Stomach (tissue), 4 donors: ENCODE data around the gene SLC38A6.

Experiments
- EP300 ChIP-seq: sonication (generic); formaldehyde crosslinking; IDR thresholded peaks from one replicate; pipeline ENCODE4 v1.6.1; 2017; ENCODE audit warnings: antibody characterized with exemption
- POLR2A ChIP-seq, 4 donors: fragments of 450-650 bp; IDR thresholded peaks; one replicate each; pipeline ENCODE4 v1.6.1; 2016; ENCODE audit warnings: antibody characterized with exemption in 4 of 4, control low read depth in 2 of 4, mild to moderate bottlenecking in 1 of 4, moderate library complexity in 1 of 4
- POLR2AphosphoS5 ChIP-seq, 3 donors: sonication (generic); formaldehyde crosslinking; IDR thresholded peaks; one replicate each; pipeline ENCODE4 v1.6.1; 2016; ENCODE audit warnings: antibody characterized with exemption in 3 of 3
- TF ChIP-seq, protein P1 (sequence below), 7 experiments: fragments of 450-650 bp in 4 of 7; fragments of 200-600 bp in 3 of 7; sonication (generic) in 3 of 7; IDR thresholded peaks; one replicate each; pipeline ENCODE4 v1.5.1; 2016 to 2019; ENCODE audit warnings: antibody characterized with exemption in 7 of 7, control low read depth in 2 of 7, mild to moderate bottlenecking in 1 of 7

GRCh38 chr14:61077437-61077836 is 96.4 kb downstream of the SLC38A6 start:
- no peak for TF ChIP-seq POLR2AphosphoS5 (IDR thresholded peaks at IDR 0.05)
- TF ChIP-seq, protein P1, sequence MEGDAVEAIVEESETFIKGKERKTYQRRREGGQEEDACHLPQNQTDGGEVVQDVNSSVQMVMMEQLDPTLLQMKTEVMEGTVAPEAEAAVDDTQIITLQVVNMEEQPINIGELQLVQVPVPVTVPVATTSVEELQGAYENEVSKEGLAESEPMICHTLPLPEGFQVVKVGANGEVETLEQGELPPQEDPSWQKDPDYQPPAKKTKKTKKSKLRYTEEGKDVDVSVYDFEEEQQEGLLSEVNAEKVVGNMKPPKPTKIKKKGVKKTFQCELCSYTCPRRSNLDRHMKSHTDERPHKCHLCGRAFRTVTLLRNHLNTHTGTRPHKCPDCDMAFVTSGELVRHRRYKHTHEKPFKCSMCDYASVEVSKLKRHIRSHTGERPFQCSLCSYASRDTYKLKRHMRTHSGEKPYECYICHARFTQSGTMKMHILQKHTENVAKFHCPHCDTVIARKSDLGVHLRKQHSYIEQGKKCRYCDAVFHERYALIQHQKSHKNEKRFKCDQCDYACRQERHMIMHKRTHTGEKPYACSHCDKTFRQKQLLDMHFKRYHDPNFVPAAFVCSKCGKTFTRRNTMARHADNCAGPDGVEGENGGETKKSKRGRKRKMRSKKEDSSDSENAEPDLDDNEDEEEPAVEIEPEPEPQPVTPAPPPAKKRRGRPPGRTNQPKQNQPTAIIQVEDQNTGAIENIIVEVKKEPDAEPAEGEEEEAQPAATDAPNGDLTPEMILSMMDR (IDR thresholded peaks at IDR 0.05): no peak
- no peak for TF ChIP-seq EP300
- TF ChIP-seq POLR2A (IDR thresholded peaks at IDR 0.05): no peak
